Fibroblast of the conjunctiva (primary cell): ENCODE measurements around the gene CYP2A7.
A peak's percentile ranks its signal among the peaks of the same experiment; 100 is the strongest.
"Not testable (repeated sequence)": the region's sequence is repeated elsewhere in the genome, so short reads cannot be mapped to it uniquely, and the experiment has no call there.

Experiments used
- DNase-seq: peaks from one replicate; pipeline ENCODE4 v3.0.0-alpha.2; 2010; ENCODE audit warnings: low read depth

CYP2A7 gene

GRCh38 chr19:40842997-40843652 lies 38.9 kb downstream of the CYP2A7 start:
- DNase-seq: not testable (repeated sequence)

DNA sequence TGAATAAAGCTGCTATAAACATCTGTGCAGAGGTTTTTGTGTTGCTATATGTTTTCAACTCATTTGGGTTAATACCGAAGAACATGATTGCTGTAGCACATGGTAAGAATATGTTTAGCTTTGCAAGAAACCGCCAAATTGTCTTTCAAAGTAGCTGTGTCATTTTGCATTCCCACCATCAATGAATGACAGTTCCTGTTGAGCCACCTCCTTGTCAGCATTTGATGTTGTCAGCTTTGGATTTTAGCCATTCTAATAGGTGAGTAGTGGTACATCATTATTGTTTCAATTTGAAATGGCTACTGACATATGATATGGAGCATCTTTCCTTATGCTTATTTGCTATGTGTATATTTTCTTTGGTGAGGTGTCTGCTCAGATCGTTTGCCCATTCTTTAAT lies 40.0 kb downstream of the CYP2A7 start:
- DNase-seq: not testable (repeated sequence)

- DNase-seq: not testable (repeated sequence)
These were observed 43.6 kb downstream of the CYP2A7 start for GRCh38 chr19:40838477-40838876.

GRCh38 chr19:40836754-40837429 lies 45.1 kb downstream of the CYP2A7 start:
- no peak for DNase-seq

DNA sequence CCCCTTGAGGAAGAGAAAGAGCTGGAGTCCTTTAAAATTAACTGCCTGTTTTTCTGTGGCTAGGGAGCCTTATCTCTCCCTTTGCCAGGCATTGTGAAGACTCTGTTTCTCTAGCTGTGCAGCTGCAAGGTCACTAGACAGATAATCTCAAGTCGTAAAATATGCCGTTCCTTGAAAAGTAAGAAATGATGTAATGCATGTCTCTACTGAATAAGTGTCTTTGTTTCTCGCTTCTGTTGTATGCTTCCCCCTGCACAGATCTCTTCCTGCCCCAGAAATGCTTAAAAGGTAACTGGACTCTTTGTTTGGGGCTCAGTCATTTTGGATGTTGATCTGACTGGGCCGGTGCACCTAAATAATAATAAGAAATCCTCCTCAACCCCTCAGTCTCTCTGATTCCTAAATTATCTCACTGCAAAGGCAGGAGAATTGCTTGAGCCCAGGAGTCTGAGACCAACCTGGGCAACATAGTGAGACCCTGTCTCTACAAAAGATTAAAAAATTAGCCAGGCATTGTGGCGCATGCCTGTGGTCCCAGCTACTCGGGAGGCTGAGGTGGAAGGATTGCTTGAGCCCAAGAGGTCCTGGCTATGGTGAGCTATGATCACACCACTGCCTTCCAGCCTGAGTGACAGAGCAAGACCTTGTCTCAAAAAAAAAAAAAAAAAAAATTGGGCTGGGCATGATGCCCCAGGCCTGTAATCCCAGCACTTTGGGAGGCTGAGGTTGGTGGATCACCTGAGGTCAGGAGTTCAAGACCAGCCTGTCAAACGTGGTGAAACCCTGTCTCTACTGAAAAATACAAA lies 48.1 kb downstream of the CYP2A7 start:
- not testable (repeated sequence) for DNase-seq

DNA sequence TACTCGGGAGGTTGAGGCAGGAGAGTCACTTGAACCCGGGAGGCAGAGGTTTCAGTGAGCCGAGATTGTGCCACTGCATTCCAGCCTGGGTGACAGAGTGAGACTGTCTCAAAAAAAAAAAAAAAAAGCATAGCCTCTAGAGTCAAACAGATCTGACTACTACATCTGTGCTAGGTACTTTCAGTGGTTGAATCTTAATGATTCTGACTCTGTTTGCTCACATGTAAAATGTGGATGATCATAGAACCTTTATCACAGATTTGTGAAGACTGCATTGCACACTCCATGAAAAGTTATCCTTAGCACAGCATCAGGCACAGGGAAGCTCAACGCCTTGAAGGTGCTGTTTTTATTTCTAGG lies 49.6 kb downstream of the CYP2A7 start:
- DNase-seq: not testable (repeated sequence)

GRCh38 chr19:40831502-40832430 lies 50.3 kb downstream of the CYP2A7 start:
- peak; percentile 97 for DNase-seq

GRCh38 chr19:40830741-40831140 lies 51.3 kb downstream of the CYP2A7 start:
- DNase-seq: not testable (repeated sequence)

DNA sequence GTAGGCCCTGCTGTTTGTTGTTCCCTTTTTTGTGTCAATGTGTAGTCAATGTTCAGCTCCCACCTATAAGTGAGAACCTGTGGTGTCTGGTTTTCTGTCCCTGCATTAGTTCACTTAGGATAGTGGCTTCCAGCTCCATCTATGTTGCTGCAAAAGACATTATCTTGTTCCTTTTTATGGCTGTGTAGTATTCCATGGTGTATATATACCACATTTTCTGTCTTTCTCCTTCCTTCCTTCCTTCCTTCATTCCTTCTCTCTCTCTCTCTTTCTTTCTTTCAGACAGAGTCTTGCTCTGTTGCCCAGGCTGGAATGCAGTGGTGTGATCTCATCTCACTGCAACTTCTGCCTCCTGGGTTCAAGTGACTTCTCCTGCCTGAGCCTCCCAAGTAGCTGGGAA lies 52.8 kb downstream of the CYP2A7 start:
- no peak for DNase-seq

DNA sequence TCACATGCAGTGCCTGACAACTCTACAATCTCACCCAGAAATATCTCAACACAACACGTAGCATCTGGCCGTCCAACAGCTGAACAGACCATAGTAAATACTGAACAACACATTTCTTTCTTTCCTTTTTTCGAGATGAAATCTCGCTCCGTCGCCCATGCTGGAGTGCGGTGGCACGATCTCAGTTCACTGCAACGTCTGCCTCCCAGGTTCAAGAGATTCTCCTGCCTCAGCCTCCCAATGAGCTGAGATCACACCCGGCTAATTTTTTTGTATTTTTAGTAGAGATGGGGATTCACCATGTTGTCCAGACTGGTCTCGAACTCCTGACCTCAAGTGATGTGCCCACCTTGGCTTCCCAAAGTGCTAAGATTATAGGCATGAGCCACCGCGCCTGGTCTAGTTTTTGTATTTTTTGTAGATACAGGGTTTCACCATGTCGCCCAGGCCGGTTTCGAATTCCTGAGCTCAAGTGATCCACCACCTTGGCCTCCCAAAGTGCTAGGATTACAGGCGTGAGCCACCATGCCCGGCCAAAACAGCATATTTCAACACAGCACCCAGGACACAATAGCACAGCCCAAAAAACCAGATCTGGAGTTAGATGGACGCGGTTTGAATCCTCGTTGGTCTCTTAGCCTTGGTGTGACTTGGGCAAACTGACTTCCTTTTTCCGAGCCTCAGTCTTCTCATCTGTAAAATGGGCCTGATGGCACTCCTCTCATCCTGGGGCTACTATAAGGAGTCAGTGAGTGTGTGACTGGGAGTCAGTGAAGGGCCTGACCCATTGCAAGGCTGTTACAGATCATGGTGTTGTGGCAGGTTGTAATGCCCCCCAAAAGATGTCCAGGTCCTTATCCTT lies 54.4 kb downstream of the CYP2A7 start:
- no peak for DNase-seq

- not testable (repeated sequence) for DNase-seq
These were observed 55.2 kb downstream of the CYP2A7 start for GRCh38 chr19:40826699-40827385.

DNA sequence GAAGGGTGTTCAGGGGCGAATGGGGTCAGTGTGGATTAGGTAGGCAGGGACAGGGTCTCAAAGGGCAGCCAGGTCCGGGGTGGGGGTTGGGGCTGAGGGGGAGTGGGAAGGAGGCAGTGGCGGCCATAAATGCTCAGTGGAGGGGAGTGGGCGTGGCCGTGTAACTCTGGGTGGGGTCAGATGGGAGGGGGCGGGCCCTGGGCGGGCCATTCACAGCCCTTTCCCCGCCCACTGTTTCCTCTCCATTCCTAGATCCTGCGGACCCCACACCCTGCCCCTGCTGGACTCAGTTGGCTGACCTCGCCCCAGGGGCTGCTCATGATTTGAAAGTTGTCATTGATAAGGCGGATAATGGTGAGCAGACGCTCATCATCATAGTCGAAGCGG lies 55.7 kb downstream of the CYP2A7 start:
- not testable (repeated sequence) for DNase-seq

DNA sequence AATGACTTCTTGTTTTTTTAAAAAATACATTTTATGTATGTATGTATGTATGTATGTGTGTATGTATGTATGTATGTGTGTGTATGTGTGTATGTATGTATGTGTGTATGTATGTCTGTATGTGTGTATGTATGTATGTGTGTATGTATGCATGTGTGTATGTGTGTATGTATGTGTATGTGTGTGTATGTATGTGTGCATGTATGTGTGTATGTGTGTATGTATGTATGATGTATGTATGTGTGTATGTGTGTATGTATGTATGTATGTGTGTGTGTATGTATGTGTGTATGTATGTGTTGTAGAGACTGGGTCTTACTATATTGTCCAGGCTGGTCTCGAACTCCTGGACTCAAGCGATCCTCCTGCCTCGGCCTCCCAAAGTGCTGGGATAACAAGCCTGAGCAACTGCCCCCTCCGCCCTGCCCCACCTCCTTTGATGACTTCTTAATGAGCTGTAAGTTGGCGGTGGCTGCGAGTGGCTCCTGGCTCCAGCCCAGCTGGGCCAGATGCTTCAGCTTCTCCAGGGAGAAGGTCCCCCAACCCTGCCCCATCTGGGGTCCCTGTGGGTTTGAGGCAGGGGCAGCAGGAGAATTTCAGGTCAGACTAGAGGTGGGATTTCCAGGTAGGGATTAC lies 56.5 kb downstream of the CYP2A7 start:
- DNase-seq: not testable (repeated sequence)
